K562 (cell line): ENCODE data around the gene GABRA4. TPM values are rescaled to one million over a fixed set of nuclear protein-coding genes. Genes with fewer than 3 reads are reported as not detected.

Experiments used
- ATAC-seq: fragments of 200-7000 bp; cut with Tn5 transposase; 3 replicates; pipeline ENCODE4 v1.9.1; 2020; ENCODE audit warnings: moderate library complexity
- BruUV-seq: library from RNA; stranded (reverse); fragments of 400-500 nt; replicated peaks from 2 replicates; lab custom pipeline; 2021; lab: Mats Ljungman, UMichigan
- CTCF ChIA-PET: fragments of 300-600 bp; formaldehyde crosslinking; extraction: SDS; loops from one replicate; lab custom pipeline; 2021; ENCODE audit warnings: low intra/inter-chr PET ratio; lab: Yijun Ruan, JAX
- POLR2A ChIA-PET: fragments of 300-600, 350-650 bp; sonication (Branson Sonifier 250); formaldehyde crosslinking; extraction: SDS; loops from one replicate; lab custom pipeline; 2021; ENCODE audit warnings: antibody characterized with exemption, inconsistent platforms; lab: Yijun Ruan, JAX
- DNase-seq, 4 experiments: peaks; one replicate each; pipeline versions ENCODE4 v3.0.0 to v3.0.0-alpha.2; 2011 to 2018; ENCODE audit warnings: low spot score in 3 of 4, mixed read lengths in 3 of 4; ENCODE audit errors: extremely low read depth in 1 of 4
- FAIRE-seq: peaks from 2 replicates; lab custom pipeline; 2011; peaks lifted over from hg19 to GRCh38; lab: Jason Lieb, UNC
- H2AFZ ChIP-seq: 2 replicates; pipeline ENCODE4 v1.6.0; 2011; ENCODE audit warnings: low read depth, low read length, control low read depth, inconsistent platforms
- H3K27ac ChIP-seq: fragments of 200-600 bp; 3 replicates; pipeline ENCODE4 v1.8.0; 2011; ENCODE audit warnings: low read depth, mild to moderate bottlenecking, control low read depth, inconsistent platforms, low read length, moderate library complexity, mixed read lengths; ENCODE audit errors: extremely low read depth
- H3K27me3 ChIP-seq, 2 experiments: fragments of 300-600 bp in 1 of 2; 2 replicates in 1 of 2; 3 replicates in 1 of 2; pipeline versions ENCODE4 v1.6.0 to v1.8.0; 2011; ENCODE audit warnings: inconsistent platforms in 2 of 2, low read length in 2 of 2, mild to moderate bottlenecking in 1 of 2, mixed read lengths in 1 of 2, moderate library complexity in 1 of 2; ENCODE audit not compliant: control insufficient read depth in 2 of 2, insufficient read depth in 2 of 2
- H3K36me3 ChIP-seq: fragments of 300-600 bp; 3 replicates; pipeline ENCODE4 v1.8.0; 2011; ENCODE audit warnings: mild to moderate bottlenecking, low read length, inconsistent platforms; ENCODE audit not compliant: control insufficient read depth, insufficient read depth
- H3K4me1 ChIP-seq, 2 experiments: fragments of 200-600 bp in 1 of 2; replicated peaks in 1 of 2; 2 replicates in 1 of 2; 3 replicates in 1 of 2; pipeline versions ENCODE4 v1.5.1 to v1.8.0; 2011; ENCODE audit warnings: inconsistent platforms in 2 of 2, low read length in 2 of 2, mild to moderate bottlenecking in 1 of 2, mixed read lengths in 1 of 2, moderate library complexity in 1 of 2; ENCODE audit not compliant: control insufficient read depth in 2 of 2, insufficient read depth in 2 of 2
- H3K4me2 ChIP-seq: 2 replicates; pipeline ENCODE4 v1.6.1; 2011; ENCODE audit warnings: low read length, control low read depth, inconsistent platforms, mixed read lengths; ENCODE audit not compliant: insufficient read depth
- H3K4me3 ChIP-seq: fragments of 200-600 bp; sonication (generic), shearing (Covaris generic); 2 replicates; pipeline ENCODE4 v1.5.1; 2016; ENCODE audit warnings: control low read depth, inconsistent platforms
- H3K79me2 ChIP-seq: fragments of 200-600 bp; 3 replicates; pipeline ENCODE4 v1.8.0; 2011; ENCODE audit warnings: low read length, inconsistent platforms; ENCODE audit not compliant: control insufficient read depth, insufficient read depth
- H3K9ac ChIP-seq, 2 experiments: 2 replicates each; pipeline versions ENCODE4 v1.6.0 to v1.6.1; 2011; ENCODE audit warnings: low read depth in 2 of 2, low read length in 2 of 2, control low read depth in 1 of 2, inconsistent platforms in 1 of 2, mild to moderate bottlenecking in 1 of 2, mixed read lengths in 1 of 2; ENCODE audit not compliant: insufficient read depth in 1 of 2
- H3K9me1 ChIP-seq: one replicate; pipeline ENCODE4 v1.6.0; 2011; ENCODE audit warnings: inconsistent platforms, mild to moderate bottlenecking, low read length, moderate library complexity; ENCODE audit not compliant: control insufficient read depth, insufficient read depth
- H3K9me3 ChIP-seq: replicated peaks from 2 replicates; pipeline ENCODE4 v1.5.1; 2011; ENCODE audit warnings: low read depth, low read length, inconsistent platforms; ENCODE audit not compliant: control insufficient read depth, insufficient read depth
- H4K20me1 ChIP-seq: replicated peaks from 2 replicates; pipeline ENCODE4 v1.6.1; 2011; ENCODE audit warnings: low read length, inconsistent platforms, mixed read lengths; ENCODE audit not compliant: control insufficient read depth, insufficient read depth
- ARHGAP35 ChIP-seq: fragments of 450-650 bp; IDR thresholded peaks from 2 replicates; pipeline ENCODE4 v1.6.1; 2018; ENCODE audit not compliant: partially characterized antibody
- BHLHE40 ChIP-seq: IDR thresholded peaks from 2 replicates; pipeline ENCODE4 v1.6.1; 2011; ENCODE audit warnings: low read length, improper control_type of control experiment
- CTBP1 ChIP-seq: fragments of 450-650 bp; IDR thresholded peaks from 2 replicates; pipeline ENCODE4 v1.6.1; 2016; ENCODE audit warnings: borderline replicate concordance
- ELF1 ChIP-seq: fragments of 200-800 bp; sonication (Bioruptor generic); IDR thresholded peaks from 2 replicates; pipeline ENCODE4 v1.6.1; 2016; ENCODE audit warnings: missing genetic modification characterization, missing compliant biosample characterization
- JUND ChIP-seq, 2 experiments: IDR thresholded peaks; 2 replicates in 1 of 2; 3 replicates in 1 of 2; pipeline ENCODE4 v1.6.1; 2011; ENCODE audit warnings: borderline replicate concordance in 2 of 2, low read depth in 2 of 2, low read length in 2 of 2, improper control_type of control experiment in 1 of 2, missing biosample characterization in 1 of 2, missing genetic modification characterization in 1 of 2, missing genetic modification reagents in 1 of 2
- KLF13 ChIP-seq: fragments of 450-650 bp; IDR thresholded peaks from 2 replicates; pipeline ENCODE4 v1.6.1; 2016; ENCODE audit warnings: missing genetic modification characterization, low read depth, mild to moderate bottlenecking, missing compliant biosample characterization, moderate library complexity, borderline replicate concordance
- MED1 ChIP-seq: sonication (generic); formaldehyde crosslinking; IDR thresholded peaks from 2 replicates; pipeline ENCODE4 v1.8.1; 2023; ENCODE audit warnings: missing genetic modification reagents, borderline replicate concordance
- NELFE ChIP-seq: IDR thresholded peaks from 2 replicates; pipeline ENCODE4 v1.6.1; 2011; ENCODE audit warnings: mild to moderate bottlenecking; ENCODE audit not compliant: insufficient read depth, insufficient read length
- PCBP2 ChIP-seq: fragments of 200-400 bp; formaldehyde crosslinking; IDR thresholded peaks from 2 replicates; pipeline ENCODE4 v1.6.1; 2018; ENCODE audit warnings: low read length, low read depth, mild to moderate bottlenecking, moderate library complexity; ENCODE audit not compliant: poor library complexity, severe bottlenecking
- RBM25 ChIP-seq: fragments of 200-400 bp; formaldehyde crosslinking; IDR thresholded peaks from 2 replicates; pipeline ENCODE4 v1.6.1; 2018; ENCODE audit warnings: low read length, low read depth, moderate library complexity; ENCODE audit not compliant: severe bottlenecking
- ZNF146 ChIP-seq: IDR thresholded peaks from one replicate; pipeline ENCODE4 v1.6.1; 2018; ENCODE audit warnings: missing compliant biosample characterization; ENCODE audit not compliant: unreplicated experiment
- ZNF699 ChIP-seq: fragments of 250-450 bp; sonication (Bioruptor Pico); IDR thresholded peaks from 2 replicates; pipeline ENCODE4 v1.8.0; 2021; ENCODE audit warnings: mild to moderate bottlenecking, moderate library complexity; ENCODE audit not compliant: insufficient replicate concordance
- WGBS: fragments of 100-300 bp; shearing (Covaris generic); methylation state at CpG from one replicate; pipeline ENCODE4 v1.1.6; 2016; ENCODE audit warnings: low coverage, mixed read lengths; ENCODE audit not compliant: insufficient coverage; ENCODE audit errors: missing lambda C conversion rate; 5-methylcytosine and 5-hydroxymethylcytosine counted together
- in situ Hi-C: fragments of 300-500 bp; cut with MboI; formaldehyde crosslinking; loops from 4 replicates; pipeline ENCODE4 v1.15.0; 2018; ENCODE audit warnings: inconsistent platforms, mixed read lengths
- intact Hi-C: fragments of 100-400 bp; cut with micrococcal nuclease; formaldehyde crosslinking; loops from 2 replicates; pipeline ENCODE4 v1.14.2; 2022
- polyA plus RNA-seq, 8 experiments: library from polyadenylated mRNA; depleted of rRNA in 4 of 8; stranded (reverse) in 5 of 8; unstranded in 3 of 8; fragments of >200 nt; fragmentation: Nextera tagmentation in 2 of 8; fragmentation: Illumina TruSeq in 1 of 8; extraction: Ambion mirVana in 2 of 8; extraction: Trizol in 1 of 8; gene quantifications; 2 replicates each; pipeline versions ENCODE4 v1.2.1 to v1.2.3, GENCODE V29; 2011 to 2014; ENCODE audit warnings: inconsistent platforms in 1 of 8, missing spikeins in 1 of 8
- total RNA-seq, 7 experiments: library from RNA; depleted of rRNA in 6 of 7; stranded (reverse); fragments of >200 nt in 6 of 7; fragmentation: Illumina TruSeq in 2 of 7; extraction: Trizol in 2 of 7; gene quantifications; 2 replicates each; pipeline versions ENCODE4 v1.2.1 to v1.2.3, GENCODE V29; 2011 to 2021; ENCODE audit warnings: low replicate concordance in 1 of 7
- TF ChIP-seq, protein P1 (sequence below): fragments of 450-650 bp; IDR thresholded peaks from 2 replicates; pipeline ENCODE4 v1.7.0; 2016; ENCODE audit warnings: borderline replicate concordance
- TF ChIP-seq, protein P2 (sequence below): fragments of 450-650 bp; formaldehyde crosslinking; conservative IDR thresholded peaks from 2 replicates; pipeline ENCODE4 v1.4.0; 2022; ENCODE audit warnings: mild to moderate bottlenecking, missing genetic modification characterization
- TF ChIP-seq, protein P3 (sequence below): fragments of 200-800 bp; sonication (Bioruptor generic); IDR thresholded peaks from 2 replicates; pipeline ENCODE4 v1.6.1; 2017; ENCODE audit warnings: missing genetic modification characterization, missing compliant biosample characterization

Gene GABRA4
- total and polyA plus RNA-seq, 9 of the 15 experiments (the other 6 are each of a cell fraction or from before 2014, with no cell fraction given): not detected

DNA sequence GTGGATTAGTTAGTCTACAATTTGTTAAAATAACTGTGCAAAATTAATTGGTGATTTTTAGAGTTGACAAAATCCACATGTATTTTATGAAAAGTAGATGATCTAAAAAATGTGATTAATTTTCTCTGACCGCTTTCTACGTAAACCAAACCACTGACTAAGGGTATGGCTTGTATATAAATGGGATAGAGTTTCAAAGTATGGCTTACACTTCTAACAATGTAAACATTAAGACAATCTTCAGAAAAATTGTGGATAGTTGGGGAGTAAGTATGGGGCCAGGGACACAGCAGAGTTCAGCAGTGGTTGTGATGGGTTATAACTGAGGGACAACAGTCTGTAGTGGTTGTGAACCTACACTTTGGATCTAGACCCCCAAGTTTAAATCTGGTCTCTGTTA lies 39.8 kb downstream of the GABRA4 start (continued):
- TF ChIP-seq NELFE: no peak
- TF ChIP-seq, protein P1, sequence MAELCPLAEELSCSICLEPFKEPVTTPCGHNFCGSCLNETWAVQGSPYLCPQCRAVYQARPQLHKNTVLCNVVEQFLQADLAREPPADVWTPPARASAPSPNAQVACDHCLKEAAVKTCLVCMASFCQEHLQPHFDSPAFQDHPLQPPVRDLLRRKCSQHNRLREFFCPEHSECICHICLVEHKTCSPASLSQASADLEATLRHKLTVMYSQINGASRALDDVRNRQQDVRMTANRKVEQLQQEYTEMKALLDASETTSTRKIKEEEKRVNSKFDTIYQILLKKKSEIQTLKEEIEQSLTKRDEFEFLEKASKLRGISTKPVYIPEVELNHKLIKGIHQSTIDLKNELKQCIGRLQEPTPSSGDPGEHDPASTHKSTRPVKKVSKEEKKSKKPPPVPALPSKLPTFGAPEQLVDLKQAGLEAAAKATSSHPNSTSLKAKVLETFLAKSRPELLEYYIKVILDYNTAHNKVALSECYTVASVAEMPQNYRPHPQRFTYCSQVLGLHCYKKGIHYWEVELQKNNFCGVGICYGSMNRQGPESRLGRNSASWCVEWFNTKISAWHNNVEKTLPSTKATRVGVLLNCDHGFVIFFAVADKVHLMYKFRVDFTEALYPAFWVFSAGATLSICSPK: no peak

DNA sequence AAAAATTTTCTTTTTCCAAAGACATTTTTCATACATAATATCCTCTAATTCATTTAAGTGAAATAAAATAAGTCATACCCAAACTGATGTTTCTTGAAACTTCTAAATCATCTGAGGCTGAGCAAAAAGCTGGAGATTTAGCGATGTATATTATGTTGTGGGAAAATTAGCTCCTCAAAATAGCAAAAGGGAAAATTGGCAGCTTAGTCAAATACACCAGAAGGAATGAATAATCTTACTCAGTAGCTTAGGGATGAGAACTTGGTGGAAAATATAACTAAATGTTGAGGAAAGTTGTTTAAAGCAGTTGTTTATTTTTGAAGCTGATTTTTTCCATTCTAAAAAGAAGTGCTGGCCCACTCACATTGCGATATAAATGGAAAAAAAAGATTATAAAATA lies 40.9 kb downstream of the GABRA4 start:
- intact Hi-C loops: no loop called here
- no TSS peak for BruUV-seq
- DNase-seq (no peak), FAIRE-seq (no peak), ATAC-seq (no peak)
- H3K4me2 ChIP-seq: no peak overlapping the region
- H3K9me1 ChIP-seq: no peaks in the 10 kb centered on the region
- no peak overlapping the region for H2AFZ ChIP-seq
- H3K79me2 ChIP-seq: no peaks in the 10 kb centered on the region
- WGBS: 0% methylated on average over 2 of the region's 2 CpGs
- H3K9me3 ChIP-seq: no peaks in the 10 kb centered on the region
- no peak overlapping the region for H3K9ac ChIP-seq
- ChIA-PET POLR2A (no interaction called here), CTCF (no interaction called here)
- no peak overlapping the region for H3K27ac ChIP-seq
- H3K4me1 ChIP-seq: no peaks in the 10 kb centered on the region
- no peak overlapping the region for H3K4me3 ChIP-seq
- in situ Hi-C loops: no loop called here
- no peaks in the 10 kb centered on the region for H4K20me1 ChIP-seq
- H3K36me3 ChIP-seq: no peaks in the 10 kb centered on the region
- H3K27me3 ChIP-seq: no peaks in the 10 kb centered on the region
- no peak for TF ChIP-seq CTBP1
- TF ChIP-seq, protein P2, sequence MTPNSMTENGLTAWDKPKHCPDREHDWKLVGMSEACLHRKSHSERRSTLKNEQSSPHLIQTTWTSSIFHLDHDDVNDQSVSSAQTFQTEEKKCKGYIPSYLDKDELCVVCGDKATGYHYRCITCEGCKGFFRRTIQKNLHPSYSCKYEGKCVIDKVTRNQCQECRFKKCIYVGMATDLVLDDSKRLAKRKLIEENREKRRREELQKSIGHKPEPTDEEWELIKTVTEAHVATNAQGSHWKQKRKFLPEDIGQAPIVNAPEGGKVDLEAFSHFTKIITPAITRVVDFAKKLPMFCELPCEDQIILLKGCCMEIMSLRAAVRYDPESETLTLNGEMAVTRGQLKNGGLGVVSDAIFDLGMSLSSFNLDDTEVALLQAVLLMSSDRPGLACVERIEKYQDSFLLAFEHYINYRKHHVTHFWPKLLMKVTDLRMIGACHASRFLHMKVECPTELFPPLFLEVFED: no peak
- TF ChIP-seq ARHGAP35: no peak
- TF ChIP-seq ZNF146 (CRISPR knock-in tag): no peak
- TF ChIP-seq ELF1 (tag): no peak
- no peak for TF ChIP-seq RBM25
- no peak for TF ChIP-seq ZNF699 (CRISPR knock-in tag)
- TF ChIP-seq JUND (IDR thresholded peaks at IDR 0.05; ENCODE audit: borderline replicate concordance, low read depth, low read length): no peak
- TF ChIP-seq JUND (tag; IDR thresholded peaks at IDR 0.05; ENCODE audit: borderline replicate concordance, low read depth, low read length): no peak
- TF ChIP-seq PCBP2: no peak
- no peak for TF ChIP-seq BHLHE40
- TF ChIP-seq MED1 (CRISPR knock-in tag): no peak
- no peak for TF ChIP-seq KLF13
- TF ChIP-seq, protein P3, sequence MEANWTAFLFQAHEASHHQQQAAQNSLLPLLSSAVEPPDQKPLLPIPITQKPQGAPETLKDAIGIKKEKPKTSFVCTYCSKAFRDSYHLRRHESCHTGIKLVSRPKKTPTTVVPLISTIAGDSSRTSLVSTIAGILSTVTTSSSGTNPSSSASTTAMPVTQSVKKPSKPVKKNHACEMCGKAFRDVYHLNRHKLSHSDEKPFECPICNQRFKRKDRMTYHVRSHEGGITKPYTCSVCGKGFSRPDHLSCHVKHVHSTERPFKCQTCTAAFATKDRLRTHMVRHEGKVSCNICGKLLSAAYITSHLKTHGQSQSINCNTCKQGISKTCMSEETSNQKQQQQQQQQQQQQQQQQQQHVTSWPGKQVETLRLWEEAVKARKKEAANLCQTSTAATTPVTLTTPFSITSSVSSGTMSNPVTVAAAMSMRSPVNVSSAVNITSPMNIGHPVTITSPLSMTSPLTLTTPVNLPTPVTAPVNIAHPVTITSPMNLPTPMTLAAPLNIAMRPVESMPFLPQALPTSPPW (CRISPR knock-in tag): no peak
